HL-60 (cell line): Measurements from ENCODE around the gene TBC1D14.

Experiments
- CTCF ChIP-seq: IDR thresholded peaks from one replicate; pipeline ENCODE4 v1.5.1; 2011; ENCODE audit warnings: low read length, control low read depth, inconsistent platforms; ENCODE audit not compliant: insufficient read depth
- REST ChIP-seq: IDR thresholded peaks from 2 replicates; pipeline ENCODE4 v1.6.1; 2012; ENCODE audit warnings: low read depth; ENCODE audit not compliant: insufficient replicate concordance

- no peak for TF ChIP-seq CTCF
- TF ChIP-seq REST: no peak
These were observed 34.2 kb downstream of the TBC1D14 start for GRCh38 chr4:6943885-6944225.
